Measurements from ENCODE around the gene FPR3.
"Not testable (repeated sequence)": the region's sequence is repeated elsewhere in the genome, so short reads cannot be mapped to it uniquely, and the experiment has no call there.

FPR3 gene

GRCh38 chr19:51799774-51800472 is 5.0 kb downstream of the FPR3 start:
- Histone ChIP-seq H3K4me1 (ENCODE audit: control insufficient read depth, insufficient read depth, low read length) (no peaks in the 10 kb centered on the region), H3K36me3 (ENCODE audit: control insufficient read depth, insufficient read depth, low read length) (no peaks in the 10 kb centered on the region), H3K4me3 (ENCODE audit: low read depth, low read length) (no peak overlapping the region), H3K9ac (ENCODE audit: low read depth, low read length) (no peak overlapping the region), H3K27me3 (ENCODE audit: control insufficient read depth, insufficient read depth, low read length) (no peaks in the 10 kb centered on the region), H3K9me3 (ENCODE audit: control insufficient read depth, insufficient read depth, low read length) (no peaks in the 10 kb centered on the region)

DNA sequence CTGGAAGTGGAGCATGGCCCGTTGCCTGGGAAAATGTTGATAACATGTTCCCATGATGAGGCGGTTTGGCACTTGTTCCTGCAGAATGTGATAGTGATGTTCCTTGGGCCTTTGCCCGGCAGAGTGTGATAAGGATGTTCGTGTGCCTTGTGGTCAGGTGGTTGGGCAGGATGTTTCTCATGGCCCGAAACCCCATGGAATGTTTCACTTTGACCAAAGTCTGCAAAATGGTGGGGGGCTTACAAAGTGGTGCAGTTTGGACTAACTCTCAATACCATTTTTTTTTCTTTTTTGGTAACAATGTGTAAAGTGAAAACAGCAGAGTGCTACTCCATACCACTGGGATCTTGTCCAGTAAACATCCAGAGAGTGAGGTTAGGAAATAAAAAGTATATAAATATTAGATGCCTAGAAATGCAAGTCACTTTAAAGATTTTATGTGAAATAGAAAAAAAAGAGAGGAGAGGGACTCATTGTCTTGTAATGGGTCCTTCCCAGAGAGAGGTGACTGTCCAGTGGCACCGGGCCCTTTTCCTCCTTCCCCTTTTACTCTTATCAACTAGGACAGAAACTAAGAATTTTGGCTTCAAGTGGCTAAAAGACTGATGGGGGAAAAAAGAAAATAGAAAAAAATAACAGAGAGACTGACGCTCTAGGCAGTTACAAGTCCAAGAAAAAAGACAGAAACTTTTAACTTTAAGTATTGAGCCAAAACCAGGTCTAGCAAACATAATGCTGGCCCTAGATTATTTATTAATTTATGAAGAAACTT is 5.7 kb downstream of the FPR3 start:
- Histone ChIP-seq H3K36me3 (ENCODE audit: control insufficient read depth, insufficient read depth, low read length) (no peaks in the 10 kb centered on the region), H3K9me3 (ENCODE audit: control insufficient read depth, insufficient read depth, low read length) (no peaks in the 10 kb centered on the region), H3K4me1 (ENCODE audit: control insufficient read depth, insufficient read depth, low read length) (no peaks in the 10 kb centered on the region), H3K4me3 (ENCODE audit: low read depth, low read length) (no peak overlapping the region), H3K9ac (ENCODE audit: low read depth, low read length) (no peak overlapping the region), H3K27me3 (ENCODE audit: control insufficient read depth, insufficient read depth, low read length) (no peaks in the 10 kb centered on the region)

GRCh38 chr19:51802775-51803174 is 7.8 kb downstream of the FPR3 start:
- no peak overlapping the region for H3K9ac ChIP-seq (ENCODE audit: low read depth, low read length)
- H3K4me1 ChIP-seq (ENCODE audit: control insufficient read depth, insufficient read depth, low read length) = peaks cover 8% of the 10 kb centered on the region
- H3K36me3 ChIP-seq (ENCODE audit: control insufficient read depth, insufficient read depth, low read length) = no peaks in the 10 kb centered on the region
- no peaks in the 10 kb centered on the region for H3K27me3 ChIP-seq (ENCODE audit: control insufficient read depth, insufficient read depth, low read length)
- H3K4me3 ChIP-seq (ENCODE audit: low read depth, low read length) = no peak overlapping the region
- no peaks in the 10 kb centered on the region for H3K9me3 ChIP-seq (ENCODE audit: control insufficient read depth, insufficient read depth, low read length)

DNA sequence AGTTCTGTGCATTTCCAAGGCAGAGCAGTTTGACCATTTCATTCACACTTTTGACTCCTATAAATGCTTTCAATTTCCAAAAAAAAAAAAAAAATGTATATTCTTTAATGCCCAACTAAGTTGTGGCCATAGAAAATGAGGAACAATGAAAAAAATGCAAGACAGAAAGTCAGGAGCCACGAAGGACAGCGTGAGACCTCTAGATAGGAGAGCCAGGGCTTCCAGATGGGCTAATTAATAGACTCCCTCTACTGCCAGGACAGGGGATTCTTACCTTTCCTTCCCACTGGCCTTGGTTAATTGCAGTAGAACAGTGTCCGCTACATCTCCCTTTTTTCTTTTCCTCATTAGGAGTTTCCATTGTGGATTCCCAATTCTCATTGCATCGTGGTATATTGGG is 8.6 kb downstream of the FPR3 start:
- Histone ChIP-seq H3K9me3 (ENCODE audit: control insufficient read depth, insufficient read depth, low read length) (no peaks in the 10 kb centered on the region), H3K4me1 (ENCODE audit: control insufficient read depth, insufficient read depth, low read length) (peaks cover 10% of the 10 kb centered on the region), H3K27me3 (ENCODE audit: control insufficient read depth, insufficient read depth, low read length) (no peaks in the 10 kb centered on the region), H3K4me3 (ENCODE audit: low read depth, low read length) (no peak overlapping the region), H3K9ac (ENCODE audit: low read depth, low read length) (no peak overlapping the region), H3K36me3 (ENCODE audit: control insufficient read depth, insufficient read depth, low read length) (no peaks in the 10 kb centered on the region)

DNA sequence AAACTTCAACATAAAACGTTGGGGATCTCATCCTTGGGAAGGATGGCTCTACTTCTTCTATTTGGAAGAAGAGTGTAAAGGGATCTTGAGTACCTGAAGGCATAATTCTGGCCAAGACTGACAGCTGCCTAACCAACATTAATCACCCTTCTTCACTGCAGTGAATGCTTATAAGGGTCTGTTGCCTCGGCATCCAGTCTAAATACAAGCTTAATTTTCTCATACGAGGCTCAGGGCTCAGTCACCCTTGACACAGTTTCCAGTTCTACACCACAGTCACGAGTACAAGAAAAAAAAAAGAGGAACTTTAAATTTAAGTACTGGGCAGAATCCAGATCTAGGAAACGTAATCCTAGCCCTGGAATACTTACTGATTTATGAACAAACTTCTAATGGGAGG is 9.0 kb downstream of the FPR3 start:
- H3K4me1 ChIP-seq (ENCODE audit: control insufficient read depth, insufficient read depth, low read length) = peaks cover 10% of the 10 kb centered on the region
- no peaks in the 10 kb centered on the region for H3K36me3 ChIP-seq (ENCODE audit: control insufficient read depth, insufficient read depth, low read length)
- H3K9ac ChIP-seq (ENCODE audit: low read depth, low read length) = no peak overlapping the region
- H3K4me3 ChIP-seq (ENCODE audit: low read depth, low read length) = no peak overlapping the region
- no peaks in the 10 kb centered on the region for H3K9me3 ChIP-seq (ENCODE audit: control insufficient read depth, insufficient read depth, low read length)
- no peaks in the 10 kb centered on the region for H3K27me3 ChIP-seq (ENCODE audit: control insufficient read depth, insufficient read depth, low read length)

DNA sequence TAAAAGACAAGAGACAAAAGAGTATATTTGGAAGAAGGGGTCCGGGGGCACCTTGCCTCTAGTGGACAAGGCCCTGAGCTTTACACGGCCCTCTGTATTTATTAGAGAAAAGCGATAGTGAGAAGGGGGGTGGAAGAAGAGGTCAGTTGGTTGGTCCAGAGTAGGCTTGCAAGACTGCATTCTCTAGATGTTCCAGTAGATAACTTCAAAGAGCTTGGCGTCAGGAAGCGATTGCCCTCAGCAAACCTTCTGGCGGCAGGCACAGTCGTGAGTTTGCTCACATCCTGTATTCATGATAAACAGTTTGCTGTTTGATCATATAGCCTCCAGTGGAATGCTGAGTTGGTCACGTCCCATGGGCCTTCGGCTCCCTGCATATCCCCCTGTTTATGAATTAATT is 9.8 kb downstream of the FPR3 start:
- not testable (repeated sequence) for H3K9ac ChIP-seq (ENCODE audit: low read depth, low read length); H3K4me3 ChIP-seq (ENCODE audit: low read depth, low read length); H3K4me1 ChIP-seq (ENCODE audit: control insufficient read depth, insufficient read depth, low read length); H3K9me3 ChIP-seq (ENCODE audit: control insufficient read depth, insufficient read depth, low read length); H3K27me3 ChIP-seq (ENCODE audit: control insufficient read depth, insufficient read depth, low read length); H3K36me3 ChIP-seq (ENCODE audit: control insufficient read depth, insufficient read depth, low read length)

- H3K4me3 ChIP-seq (ENCODE audit: low read depth, low read length); H3K9ac ChIP-seq (ENCODE audit: low read depth, low read length); H3K4me1 ChIP-seq (ENCODE audit: control insufficient read depth, insufficient read depth, low read length); H3K9me3 ChIP-seq (ENCODE audit: control insufficient read depth, insufficient read depth, low read length); H3K36me3 ChIP-seq (ENCODE audit: control insufficient read depth, insufficient read depth, low read length); H3K27me3 ChIP-seq (ENCODE audit: control insufficient read depth, insufficient read depth, low read length): not testable (repeated sequence)
Measured at GRCh38 chr19:51805396-51805795, 10.4 kb downstream of the FPR3 start.

DNA sequence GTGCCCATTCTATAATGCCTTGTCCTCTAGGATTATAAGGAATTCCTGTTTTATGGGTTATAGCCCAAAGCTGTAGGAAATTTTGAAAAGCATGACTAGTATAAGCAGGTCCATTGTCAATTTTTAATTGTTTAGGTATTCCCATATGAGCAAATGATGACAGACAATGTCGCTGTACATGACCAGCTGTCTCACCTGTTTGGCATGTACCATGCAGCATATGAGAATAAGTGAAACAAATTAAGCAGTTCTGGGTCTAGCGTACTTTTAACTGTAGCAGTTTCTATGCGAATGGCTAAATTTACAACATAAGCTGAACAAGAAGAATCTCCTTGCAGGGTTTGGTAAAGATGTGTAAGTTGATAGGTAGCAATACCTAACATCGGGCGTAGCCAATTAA is 11.6 kb downstream of the FPR3 start:
- H3K4me3 ChIP-seq (ENCODE audit: low read depth, low read length); H3K36me3 ChIP-seq (ENCODE audit: control insufficient read depth, insufficient read depth, low read length); H3K9me3 ChIP-seq (ENCODE audit: control insufficient read depth, insufficient read depth, low read length); H3K4me1 ChIP-seq (ENCODE audit: control insufficient read depth, insufficient read depth, low read length); H3K27me3 ChIP-seq (ENCODE audit: control insufficient read depth, insufficient read depth, low read length); H3K9ac ChIP-seq (ENCODE audit: low read depth, low read length): not testable (repeated sequence)

DNA sequence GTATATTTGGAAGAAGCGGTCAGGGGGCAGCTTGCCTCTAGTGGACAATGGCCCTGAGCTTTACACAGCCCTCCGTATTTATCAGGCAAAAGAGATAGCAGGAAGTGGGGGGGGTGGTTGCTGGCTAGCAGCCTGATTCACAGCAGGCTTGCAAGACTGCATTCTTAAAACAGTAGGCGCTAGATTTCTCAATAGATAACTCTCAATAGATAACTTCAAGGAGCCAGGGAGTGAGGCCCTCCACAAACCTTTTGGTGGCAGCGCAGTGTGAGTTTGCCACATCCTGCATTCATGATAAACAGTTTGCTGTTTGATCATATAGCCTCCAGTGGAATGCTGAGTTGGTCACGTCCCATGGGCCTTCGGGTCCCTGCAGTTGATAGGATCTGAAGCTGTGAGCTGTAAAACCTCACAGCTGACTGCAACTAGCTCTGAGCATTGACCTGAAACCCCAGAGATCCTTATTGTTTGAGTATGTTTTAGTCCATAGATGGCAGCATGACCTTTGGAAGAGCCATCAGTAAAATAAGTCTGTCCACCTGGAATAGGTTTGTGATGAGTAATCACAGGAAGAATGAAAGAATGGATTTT is 12.2 kb downstream of the FPR3 start:
- Histone ChIP-seq H3K9ac (ENCODE audit: low read depth, low read length) (no peak overlapping the region), H3K9me3 (ENCODE audit: control insufficient read depth, insufficient read depth, low read length) (no peaks in the 10 kb centered on the region), H3K27me3 (ENCODE audit: control insufficient read depth, insufficient read depth, low read length) (no peaks in the 10 kb centered on the region), H3K36me3 (ENCODE audit: control insufficient read depth, insufficient read depth, low read length) (no peaks in the 10 kb centered on the region), H3K4me1 (ENCODE audit: control insufficient read depth, insufficient read depth, low read length) (peaks cover 10% of the 10 kb centered on the region), H3K4me3 (ENCODE audit: low read depth, low read length) (no peak overlapping the region)

DNA sequence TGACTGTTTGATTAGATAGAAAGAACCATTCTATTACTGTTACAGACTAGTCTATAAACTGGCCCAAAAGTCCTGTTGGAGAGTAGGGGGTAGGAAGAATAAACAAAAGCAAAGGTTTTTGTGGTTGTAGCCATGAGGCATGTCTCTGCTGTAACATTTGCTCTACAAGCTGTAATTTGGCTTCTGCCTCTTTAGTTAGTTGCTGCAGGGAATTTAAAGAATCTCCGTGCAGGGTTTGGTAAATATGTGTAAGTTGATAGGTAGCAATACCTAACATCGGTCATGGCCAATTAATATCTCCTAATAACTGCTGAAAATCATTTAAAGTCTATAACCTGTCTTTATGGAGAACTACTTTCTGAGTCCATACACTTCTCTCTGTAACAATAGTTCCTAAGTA is 13.0 kb downstream of the FPR3 start:
- H3K9ac ChIP-seq (ENCODE audit: low read depth, low read length) = no peak overlapping the region
- peaks cover 10% of the 10 kb centered on the region for H3K4me1 ChIP-seq (ENCODE audit: control insufficient read depth, insufficient read depth, low read length)
- no peaks in the 10 kb centered on the region for H3K36me3 ChIP-seq (ENCODE audit: control insufficient read depth, insufficient read depth, low read length)
- no peaks in the 10 kb centered on the region for H3K27me3 ChIP-seq (ENCODE audit: control insufficient read depth, insufficient read depth, low read length)
- no peaks in the 10 kb centered on the region for H3K9me3 ChIP-seq (ENCODE audit: control insufficient read depth, insufficient read depth, low read length)
- no peak overlapping the region for H3K4me3 ChIP-seq (ENCODE audit: low read depth, low read length)

DNA sequence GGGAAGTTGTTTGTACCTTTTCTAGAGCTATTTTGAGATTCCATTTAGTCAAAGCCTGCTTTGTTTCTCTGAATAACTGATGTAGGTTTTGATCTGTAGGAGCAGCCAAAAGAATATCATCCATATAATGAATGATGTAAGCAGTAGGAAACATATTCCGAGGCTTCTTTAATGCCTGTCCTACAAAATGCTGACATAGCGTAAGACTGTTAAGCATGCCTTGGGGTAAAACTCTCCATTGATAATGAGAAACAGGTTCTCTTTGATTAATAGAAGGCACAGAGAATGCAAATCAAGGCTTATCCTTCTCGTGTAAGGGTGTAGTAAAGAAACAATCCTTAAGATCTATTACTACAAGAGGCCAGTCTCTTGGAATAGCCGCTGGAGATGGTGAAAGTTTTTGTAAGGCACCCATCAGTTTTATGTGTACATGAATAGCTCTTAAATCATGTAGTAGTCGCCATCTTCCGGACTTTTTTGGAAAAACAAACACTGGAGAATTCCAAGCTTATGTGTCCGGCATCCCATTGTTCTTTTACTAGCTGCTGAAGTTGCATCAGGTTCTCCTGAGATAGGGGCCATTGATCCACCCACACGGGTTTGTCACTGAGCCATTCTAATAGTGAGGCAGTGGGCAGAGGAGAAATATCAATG is 13.5 kb downstream of the FPR3 start:
- H3K4me1 ChIP-seq (ENCODE audit: control insufficient read depth, insufficient read depth, low read length) = peaks cover 10% of the 10 kb centered on the region

DNA sequence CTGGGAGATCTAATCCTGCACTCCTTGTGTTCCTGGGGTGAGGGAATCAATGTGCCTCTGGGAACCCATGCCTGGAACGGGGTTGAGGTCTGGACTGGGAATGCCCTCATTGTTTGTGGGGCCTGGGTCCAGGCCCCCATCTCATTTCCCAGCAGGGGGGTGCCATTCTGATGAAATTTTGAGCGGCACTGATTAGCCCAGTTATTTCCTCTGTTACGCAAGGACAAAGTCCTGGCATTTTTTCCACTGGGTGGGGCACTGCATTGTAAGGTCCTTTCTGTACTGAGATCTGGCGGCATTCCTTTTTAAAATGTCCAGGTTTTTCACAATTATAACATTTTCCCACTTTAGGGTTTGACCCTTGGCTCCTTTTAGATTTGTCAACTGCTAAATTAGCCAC is 14.8 kb downstream of the FPR3 start:
- H3K9ac ChIP-seq (ENCODE audit: low read depth, low read length) = no peak overlapping the region

More for the DNA sequence above, 13.5 kb downstream of the FPR3 start:
- Histone ChIP-seq H3K4me3 (ENCODE audit: low read depth, low read length) (no peak overlapping the region), H3K9me3 (ENCODE audit: control insufficient read depth, insufficient read depth, low read length) (no peaks in the 10 kb centered on the region), H3K36me3 (ENCODE audit: control insufficient read depth, insufficient read depth, low read length) (no peaks in the 10 kb centered on the region), H3K27me3 (ENCODE audit: control insufficient read depth, insufficient read depth, low read length) (no peaks in the 10 kb centered on the region), H3K9ac (ENCODE audit: low read depth, low read length) (no peak overlapping the region)

More for the DNA sequence above, 14.8 kb downstream of the FPR3 start:
- H3K36me3 ChIP-seq (ENCODE audit: control insufficient read depth, insufficient read depth, low read length) = no peaks in the 10 kb centered on the region
- no peaks in the 10 kb centered on the region for H3K27me3 ChIP-seq (ENCODE audit: control insufficient read depth, insufficient read depth, low read length)
- H3K4me3 ChIP-seq (ENCODE audit: low read depth, low read length) = no peak overlapping the region
- H3K9me3 ChIP-seq (ENCODE audit: control insufficient read depth, insufficient read depth, low read length) = no peaks in the 10 kb centered on the region
- H3K4me1 ChIP-seq (ENCODE audit: control insufficient read depth, insufficient read depth, low read length) = peaks cover 10% of the 10 kb centered on the region

Measured in iPS-15b (cell line).